T-helper 2 cell treated with Interferon-gamma antibody and Interleukin-4, amounts not matched to agents 5 μg/mL and 100 μg/mL, for 36 hours (primary cell): ENCODE results near the gene FGFR3.
A peak's percentile ranks its signal among the peaks of the same experiment; 100 is the strongest.
"Not testable (repeated sequence)": the region's sequence is repeated elsewhere in the genome, so short reads cannot be mapped to it uniquely, and the experiment has no call there.

Source experiments
- DNase-seq: peaks from one replicate; pipeline ENCODE4 v3.0.0; 2021; ENCODE audit warnings: low spot score
- H3K27ac Mint-ChIP-seq: one replicate; pipeline ENCODE4 v1.8.0; 2021; ENCODE audit warnings: mild to moderate bottlenecking, mixed read lengths
- H3K27me3 Mint-ChIP-seq: one replicate; pipeline ENCODE4 v1.8.0; 2021; ENCODE audit warnings: low read depth, mixed read lengths
- H3K36me3 Mint-ChIP-seq: one replicate; pipeline ENCODE4 v1.8.0; 2021; ENCODE audit warnings: low read depth, mixed read lengths
- H3K4me1 Mint-ChIP-seq: one replicate; pipeline ENCODE4 v1.8.0; 2021; ENCODE audit warnings: low read depth, mixed read lengths
- H3K4me3 Mint-ChIP-seq: one replicate; pipeline ENCODE4 v1.8.0; 2022; ENCODE audit warnings: mild to moderate bottlenecking, moderate library complexity, mixed read lengths
- H3K9me3 Mint-ChIP-seq: one replicate; pipeline ENCODE4 v1.8.0; 2021; ENCODE audit warnings: mixed read lengths

The FGFR3 gene

GRCh38 chr4:1843852-1844251 lies 50.8 kb downstream of the FGFR3 start:
- Mint-ChIP-seq H3K27ac (no peak overlapping the region), H3K9me3 (no peaks in the 10 kb centered on the region), H3K4me1 (peaks cover 13% of the 10 kb centered on the region), H3K27me3 (no peaks in the 10 kb centered on the region), H3K36me3 (peaks cover 28% of the 10 kb centered on the region), H3K4me3 (no peak overlapping the region)
- no peak for DNase-seq

- not testable (repeated sequence) for H3K27ac Mint-ChIP-seq, H3K4me3 Mint-ChIP-seq, DNase-seq, H3K9me3 Mint-ChIP-seq, H3K27me3 Mint-ChIP-seq
- Mint-ChIP-seq H3K36me3 (peaks cover 27% of the 10 kb centered on the region), H3K4me1 (peaks cover 13% of the 10 kb centered on the region)
These were observed 51.5 kb downstream of the FGFR3 start for GRCh38 chr4:1844618-1845017.

GRCh38 chr4:1846580-1846979 lies 53.5 kb downstream of the FGFR3 start:
- DNase-seq = no peak
- Mint-ChIP-seq H3K36me3 (peaks cover 21% of the 10 kb centered on the region), H3K4me3 (no peak overlapping the region), H3K4me1 (peaks cover 6% of the 10 kb centered on the region), H3K27me3 (no peaks in the 10 kb centered on the region), H3K27ac (no peak overlapping the region), H3K9me3 (no peaks in the 10 kb centered on the region)

- Mint-ChIP-seq H3K27ac (no peak overlapping the region), H3K36me3 (peaks cover 18% of the 10 kb centered on the region), H3K27me3 (no peaks in the 10 kb centered on the region), H3K9me3 (no peaks in the 10 kb centered on the region), H3K4me1 (peaks cover 21% of the 10 kb centered on the region), H3K4me3 (no peak overlapping the region)
- DNase-seq = no peak
These were observed 57.2 kb downstream of the FGFR3 start for GRCh38 chr4:1850276-1850675.

- H3K27ac Mint-ChIP-seq = no peak overlapping the region
- H3K4me3 Mint-ChIP-seq = no peak overlapping the region
- no peaks in the 10 kb centered on the region for H3K9me3 Mint-ChIP-seq
These were observed 58.1 kb downstream of the FGFR3 start for GRCh38 chr4:1851160-1851559.

GRCh38 chr4:1851575-1852410 lies 58.7 kb downstream of the FGFR3 start:
- DNase-seq = no peak
- no peak overlapping the region for H3K27ac Mint-ChIP-seq
- no peaks in the 10 kb centered on the region for H3K27me3 Mint-ChIP-seq
- no peaks in the 10 kb centered on the region for H3K9me3 Mint-ChIP-seq
- peaks cover 21% of the 10 kb centered on the region for H3K4me1 Mint-ChIP-seq
- no peak overlapping the region for H3K4me3 Mint-ChIP-seq
- H3K36me3 Mint-ChIP-seq = peaks cover 11% of the 10 kb centered on the region

More at GRCh38 chr4:1851160-1851559, 58.1 kb downstream of the FGFR3 start:
- no peak for DNase-seq
- Mint-ChIP-seq H3K4me1 (peaks cover 21% of the 10 kb centered on the region), H3K27me3 (no peaks in the 10 kb centered on the region), H3K36me3 (peaks cover 16% of the 10 kb centered on the region)

GRCh38 chr4:1852904-1853623 lies 60.0 kb downstream of the FGFR3 start:
- Mint-ChIP-seq H3K9me3 (no peaks in the 10 kb centered on the region), H3K4me3 (peak overlapping the region; percentile 28), H3K36me3 (peaks cover 8% of the 10 kb centered on the region), H3K27ac (no peak overlapping the region), H3K4me1 (peaks cover 26% of the 10 kb centered on the region), H3K27me3 (no peaks in the 10 kb centered on the region)
- no peak for DNase-seq

GRCh38 chr4:1854752-1855151 lies 61.7 kb downstream of the FGFR3 start:
- Mint-ChIP-seq H3K9me3 (no peaks in the 10 kb centered on the region), H3K4me3 (peak overlapping the region; percentile 78), H3K36me3 (peaks cover 4% of the 10 kb centered on the region), H3K27me3 (no peaks in the 10 kb centered on the region), H3K27ac (peak overlapping the region; percentile 70), H3K4me1 (peaks cover 26% of the 10 kb centered on the region)
- no peak for DNase-seq

- H3K9me3 Mint-ChIP-seq = no peaks in the 10 kb centered on the region
- DNase-seq = peak; percentile 27
- no peaks in the 10 kb centered on the region for H3K27me3 Mint-ChIP-seq
- H3K4me3 Mint-ChIP-seq = peak overlapping the region; percentile 78
- H3K27ac Mint-ChIP-seq = peak overlapping the region; percentile 70
- H3K4me1 Mint-ChIP-seq = peaks cover 26% of the 10 kb centered on the region
- peaks cover 4% of the 10 kb centered on the region for H3K36me3 Mint-ChIP-seq
These were observed 62.4 kb downstream of the FGFR3 start for GRCh38 chr4:1855333-1856070.

- H3K36me3 Mint-ChIP-seq = peaks cover 4% of the 10 kb centered on the region
- peak within 1 kb of the TSS; percentile 70 for H3K27ac Mint-ChIP-seq
- peak; percentile 96 for DNase-seq
- H3K9me3 Mint-ChIP-seq = no peaks in the 10 kb centered on the region
- peaks cover 26% of the 10 kb centered on the region for H3K4me1 Mint-ChIP-seq
- peak within 1 kb of the TSS; percentile 85 for H3K4me3 Mint-ChIP-seq
- no peaks in the 10 kb centered on the region for H3K27me3 Mint-ChIP-seq
These were observed 63.2 kb downstream of the FGFR3 start, which contains the start of gene LETM1 for GRCh38 chr4:1856071-1856942. Gene LETM1, minus strand, starts transcription at chr4:1856156. Its CDS starts 206 bp downstream, at chr4:1855950.

GRCh38 chr4:1856943-1857699 lies 64.0 kb downstream of the FGFR3 start:
- Mint-ChIP-seq H3K27ac (peak overlapping the region; percentile 26), H3K9me3 (no peaks in the 10 kb centered on the region), H3K36me3 (peaks cover 4% of the 10 kb centered on the region), H3K4me1 (peaks cover 25% of the 10 kb centered on the region), H3K27me3 (no peaks in the 10 kb centered on the region), H3K4me3 (peak overlapping the region; percentile 85)
- no peak for DNase-seq

GRCh38 chr4:1857931-1858330 lies 64.8 kb downstream of the FGFR3 start:
- peaks cover 4% of the 10 kb centered on the region for H3K36me3 Mint-ChIP-seq
- H3K9me3 Mint-ChIP-seq = no peaks in the 10 kb centered on the region
- no peak overlapping the region for H3K4me3 Mint-ChIP-seq
- no peaks in the 10 kb centered on the region for H3K27me3 Mint-ChIP-seq
- no peak overlapping the region for H3K27ac Mint-ChIP-seq
- peaks cover 24% of the 10 kb centered on the region for H3K4me1 Mint-ChIP-seq
- no peak for DNase-seq
